Midbrain (tissue), 1 donor: Measurements from ENCODE around the gene DHRS12.
A peak's percentile ranks its signal among the peaks of the same experiment; 100 is the strongest.

ENCODE experiments used
- DNase-seq: peaks from one replicate; lab custom pipeline; 2025; lab: John Stamatoyannopoulos, UW

DHRS12 gene

DNA sequence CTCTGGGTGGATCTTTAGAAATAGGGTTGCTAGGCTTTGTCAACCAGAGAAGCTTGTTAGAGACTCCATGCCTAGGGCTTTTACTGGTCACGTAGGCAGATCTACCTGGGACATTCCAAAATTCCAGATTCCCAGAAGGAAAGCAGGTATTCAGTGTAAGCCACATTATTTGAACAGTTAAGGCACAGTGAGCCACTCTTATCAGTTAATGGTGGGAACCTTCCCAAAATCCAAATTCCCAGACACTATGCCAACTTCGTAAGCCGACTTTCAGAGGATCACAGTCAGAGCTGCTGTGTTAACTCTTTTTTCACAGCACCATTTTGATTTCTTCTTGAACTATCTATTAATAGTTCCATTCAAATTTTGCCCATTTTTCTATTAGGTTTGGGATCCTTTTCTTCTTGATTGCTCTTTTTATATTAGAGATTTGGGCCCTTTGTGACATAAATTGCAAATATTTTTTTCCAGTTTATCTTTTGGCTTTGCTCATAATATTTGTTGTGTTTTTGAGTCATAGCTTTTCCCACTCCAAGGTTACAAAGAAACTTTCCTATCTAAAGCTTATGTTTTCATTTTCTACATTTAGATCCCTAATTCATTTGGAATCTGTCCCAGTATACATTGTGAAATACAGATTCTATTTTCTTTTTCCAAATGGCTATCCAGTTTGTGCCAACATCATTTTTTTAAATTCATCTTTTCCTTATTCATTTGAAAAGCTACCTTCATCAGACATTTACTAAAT, 77.3 kb downstream of the DHRS12 start:
- DNase-seq: no peak

DNA sequence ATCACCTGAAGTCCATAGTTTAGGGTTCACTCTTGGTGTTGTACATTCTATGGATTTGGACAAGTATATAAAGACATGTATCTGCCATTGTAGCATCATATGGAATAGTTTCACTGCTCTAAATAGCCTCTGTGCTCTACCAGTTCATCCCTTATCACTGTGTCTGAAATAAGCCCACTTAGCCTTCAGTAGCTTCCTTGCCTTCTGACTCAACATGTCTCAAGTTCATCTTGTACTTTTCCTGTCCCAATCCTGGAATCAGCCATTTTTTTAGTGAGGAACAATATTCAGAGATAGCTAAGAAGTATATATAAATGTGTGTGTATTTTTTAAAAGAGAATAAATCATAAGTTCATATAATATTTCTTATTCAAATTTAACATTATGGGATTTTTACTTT, 79.2 kb downstream of the DHRS12 start:
- DNase-seq: no peak

DNA sequence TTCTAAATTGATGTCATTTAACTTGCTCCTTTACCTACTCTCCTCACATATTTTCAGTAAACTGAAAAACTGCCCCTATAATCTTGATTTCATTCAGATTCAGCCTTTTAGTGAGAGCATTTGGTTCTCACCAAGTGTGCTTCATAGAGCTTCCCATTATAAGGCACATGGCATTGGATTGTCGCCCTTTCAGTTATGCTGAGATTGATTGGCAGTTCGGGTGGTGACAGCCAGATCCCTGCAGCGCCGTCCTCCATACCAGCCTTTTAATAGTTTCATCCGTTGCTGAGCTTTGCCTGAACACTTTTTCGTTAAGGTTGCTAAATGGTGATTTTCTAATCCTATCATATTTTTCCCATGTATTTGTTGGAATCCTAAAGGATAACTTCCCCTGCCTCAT, 80.4 kb downstream of the DHRS12 start:
- peak; percentile 21 for DNase-seq

DNA sequence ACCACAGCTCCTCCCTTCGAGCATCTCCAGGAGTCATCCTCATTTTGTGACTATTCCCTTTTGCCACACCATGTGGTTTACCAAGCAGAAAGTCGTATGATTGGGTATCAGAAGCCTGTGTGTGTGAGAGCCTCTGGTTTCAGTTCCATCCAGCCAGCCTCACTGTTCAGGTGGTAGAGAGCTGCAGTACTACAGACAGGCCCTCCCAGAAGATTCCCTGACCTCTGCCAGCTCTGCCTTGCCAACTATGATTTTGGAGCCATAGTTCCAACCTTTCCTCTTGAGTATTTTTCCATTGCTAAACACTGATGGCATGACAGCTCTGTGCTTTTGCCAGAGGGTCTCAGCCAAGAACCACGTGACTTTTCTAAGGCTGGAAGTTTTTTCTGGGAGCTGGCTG, 82.5 kb downstream of the DHRS12 start:
- peak; percentile 45 for DNase-seq

DNA sequence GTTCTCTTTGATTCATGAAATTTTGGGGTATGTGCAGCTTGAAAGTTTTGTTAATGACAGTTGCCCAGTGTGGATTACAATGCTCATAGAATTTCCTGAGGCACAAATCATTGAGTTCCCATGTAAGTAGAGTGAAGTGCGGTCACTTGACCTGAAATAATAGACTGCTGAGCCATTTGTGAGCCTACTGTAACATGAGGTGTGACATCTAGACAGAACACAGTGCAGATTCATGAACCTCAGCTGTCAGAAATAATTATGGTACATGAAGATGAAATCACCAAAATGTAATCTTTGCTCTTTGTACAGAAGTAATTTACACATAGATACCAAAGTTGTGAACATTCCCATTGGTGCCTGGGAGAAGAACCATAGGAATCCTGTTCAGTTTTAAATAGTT, 84.6 kb downstream of the DHRS12 start:
- no peak for DNase-seq
